GM23338 (cell line): ENCODE measurements around the gene CNTN1. TPM values are rescaled to one million over a fixed set of nuclear protein-coding genes. Genes with fewer than 3 reads are reported as not detected.

Source experiments
- ATAC-seq: fragments of 200-7000 bp; cut with Tn5 transposase; 3 replicates; pipeline ENCODE4 v1.9.1; 2020
- DNase-seq: peaks from one replicate; pipeline ENCODE4 v3.0.0-alpha.2; 2015; ENCODE audit warnings: low spot score
- H2AFZ ChIP-seq: fragments of 200-600 bp; sonication (generic); 2 replicates; pipeline ENCODE4 v1.8.0; 2016; ENCODE audit warnings: antibody characterized with exemption, mild to moderate bottlenecking, moderate library complexity
- H3F3A ChIP-seq: fragments of 200-600 bp; sonication (generic); replicated peaks from 2 replicates; pipeline ENCODE4 v1.8.0; 2017; ENCODE audit warnings: antibody characterized with exemption, mixed run types, low read depth
- H3K27ac ChIP-seq: fragments of 200-600 bp; sonication (generic); 2 replicates; pipeline ENCODE4 v1.6.1; 2016; ENCODE audit warnings: low read depth
- H3K27me3 ChIP-seq: fragments of 200-600 bp; sonication (generic); 2 replicates; pipeline ENCODE4 v1.8.0; 2016; ENCODE audit warnings: mild to moderate bottlenecking, mixed run types, moderate library complexity; ENCODE audit not compliant: insufficient read depth
- H3K36me3 ChIP-seq: fragments of 200-600 bp; sonication (generic); 2 replicates; pipeline ENCODE4 v1.8.0; 2016; ENCODE audit warnings: mild to moderate bottlenecking; ENCODE audit not compliant: insufficient read depth
- H3K4me1 ChIP-seq: fragments of 200-600 bp; sonication (generic); 2 replicates; pipeline ENCODE4 v1.8.0; 2016; ENCODE audit warnings: mild to moderate bottlenecking, moderate library complexity; ENCODE audit not compliant: insufficient read depth
- H3K4me2 ChIP-seq: fragments of 200-600 bp; sonication (generic); 2 replicates; pipeline ENCODE4 v1.7.1; 2017; ENCODE audit warnings: mixed run types
- H3K4me3 ChIP-seq: fragments of 200-600 bp; sonication (generic); 2 replicates; pipeline ENCODE4 v1.6.1; 2016; ENCODE audit warnings: mixed run types
- H3K79me2 ChIP-seq: fragments of 200-600 bp; sonication (generic); replicated peaks from 2 replicates; pipeline ENCODE4 v1.8.0; 2017; ENCODE audit warnings: mild to moderate bottlenecking; ENCODE audit not compliant: insufficient read depth
- H3K9me2 ChIP-seq: fragments of 200-600 bp; sonication (generic); 2 replicates; pipeline ENCODE4 v1.8.0; 2017; ENCODE audit not compliant: insufficient read depth
- H4K20me1 ChIP-seq: fragments of 200-600 bp; sonication (generic); replicated peaks from 2 replicates; pipeline ENCODE4 v1.8.0; 2017; ENCODE audit warnings: mild to moderate bottlenecking; ENCODE audit not compliant: insufficient read depth
- H3K27ac Mint-ChIP-seq: 2 replicates; pipeline ENCODE4 v1.8.0; 2020; ENCODE audit warnings: inconsistent platforms, mild to moderate bottlenecking, moderate library complexity, mixed read lengths
- H3K27me3 Mint-ChIP-seq: 3 replicates; pipeline ENCODE4 v1.8.0; 2022; ENCODE audit warnings: low read depth, mild to moderate bottlenecking, moderate library complexity, mixed read lengths, inconsistent platforms; ENCODE audit not compliant: insufficient read depth, poor library complexity
- H3K36me3 Mint-ChIP-seq: 3 replicates; pipeline ENCODE4 v1.8.0; 2021; ENCODE audit warnings: low read depth, mild to moderate bottlenecking, inconsistent platforms, moderate library complexity, mixed read lengths
- H3K4me1 Mint-ChIP-seq: 3 replicates; pipeline ENCODE4 v1.8.0; 2020; ENCODE audit warnings: mild to moderate bottlenecking, inconsistent platforms, mixed read lengths
- H3K4me3 Mint-ChIP-seq: 3 replicates; pipeline ENCODE4 v1.8.0; 2021; ENCODE audit warnings: moderate library complexity, mild to moderate bottlenecking, inconsistent platforms, mixed read lengths
- H3K9me3 Mint-ChIP-seq: 3 replicates; pipeline ENCODE4 v1.8.0; 2020; ENCODE audit warnings: moderate library complexity, mild to moderate bottlenecking, inconsistent platforms, mixed read lengths
- CREB1 ChIP-seq: fragments of 250-450 bp; sonication (Bioruptor Pico); IDR thresholded peaks from 2 replicates; pipeline ENCODE4 v1.5.0; 2020; ENCODE audit warnings: low read depth, mild to moderate bottlenecking, moderate library complexity
- EZH2 ChIP-seq: fragments of 200-600 bp; sonication (generic); IDR thresholded peaks from one replicate; pipeline ENCODE4 v1.8.0; 2017; ENCODE audit warnings: antibody characterized with exemption, mild to moderate bottlenecking, low read depth; ENCODE audit not compliant: unreplicated experiment
- EZH2phosphoT487 ChIP-seq: fragments of 200-600 bp; sonication (generic); IDR thresholded peaks from one replicate; pipeline ENCODE4 v1.8.1; 2018; ENCODE audit warnings: antibody characterized with exemption; ENCODE audit not compliant: unreplicated experiment
- JUNB ChIP-seq: IDR thresholded peaks from one replicate; pipeline ENCODE4 v1.6.1; 2016; ENCODE audit warnings: antibody characterized with exemption; ENCODE audit not compliant: unreplicated experiment
- NANOG ChIP-seq: IDR thresholded peaks from 2 replicates; pipeline ENCODE4 v1.6.1; 2016; ENCODE audit warnings: antibody characterized with exemption, borderline replicate concordance
- POLR2AphosphoS5 ChIP-seq: IDR thresholded peaks from 2 replicates; pipeline ENCODE4 v1.6.1; 2016; ENCODE audit warnings: antibody characterized with exemption, low read depth
- STAT1 ChIP-seq: IDR thresholded peaks from one replicate; pipeline ENCODE4 v1.6.1; 2016; ENCODE audit warnings: antibody characterized with exemption; ENCODE audit not compliant: unreplicated experiment
- ZNF114 ChIP-seq: fragments of 250-450 bp; sonication (Bioruptor Pico); IDR thresholded peaks from 2 replicates; pipeline ENCODE4 v1.5.0; 2020; ENCODE audit warnings: mild to moderate bottlenecking, moderate library complexity
- ZNF331 ChIP-seq: fragments of 250-450 bp; sonication (Bioruptor Pico); IDR thresholded peaks from 2 replicates; pipeline ENCODE4 v1.5.0; 2020; ENCODE audit warnings: low read depth, mild to moderate bottlenecking, moderate library complexity
- polyA plus RNA-seq: library from polyadenylated mRNA; unstranded; fragments of >200 nt; fragmentation: Nextera tagmentation; extraction: Ambion mirVana; gene quantifications from 2 replicates; pipeline ENCODE4 v1.2.1, GENCODE V29; 2016
- total RNA-seq: library from RNA; depleted of rRNA; stranded (reverse); fragments of >200 nt; shearing (Covaris generic); gene quantifications from 2 replicates; pipeline ENCODE4 v1.2.3, GENCODE V29; 2014
- TF ChIP-seq, protein P1 (sequence below): fragments of 250-450 bp; sonication (Bioruptor Pico); IDR thresholded peaks from 2 replicates; pipeline ENCODE4 v1.5.0; 2020; ENCODE audit warnings: mild to moderate bottlenecking, moderate library complexity
- TF ChIP-seq, protein P2 (sequence below), 2 experiments: fragments of 200-600 bp in 1 of 2; sonication (generic) in 1 of 2; conservative IDR thresholded peaks; 2 replicates each; pipeline versions ENCODE4 v1.5.1 to v1.6.1; 2016 to 2017; ENCODE audit warnings: antibody characterized with exemption in 2 of 2, low read depth in 2 of 2, mild to moderate bottlenecking in 2 of 2, moderate library complexity in 1 of 2
- TF ChIP-seq, protein P3 (sequence below): IDR thresholded peaks from 2 replicates; pipeline ENCODE4 v1.6.1; 2016; ENCODE audit warnings: antibody characterized with exemption

Gene CNTN1
- total and polyA plus RNA-seq, 2 experiments from 2014 or later = 5.0 to 27.0 TPM

DNA sequence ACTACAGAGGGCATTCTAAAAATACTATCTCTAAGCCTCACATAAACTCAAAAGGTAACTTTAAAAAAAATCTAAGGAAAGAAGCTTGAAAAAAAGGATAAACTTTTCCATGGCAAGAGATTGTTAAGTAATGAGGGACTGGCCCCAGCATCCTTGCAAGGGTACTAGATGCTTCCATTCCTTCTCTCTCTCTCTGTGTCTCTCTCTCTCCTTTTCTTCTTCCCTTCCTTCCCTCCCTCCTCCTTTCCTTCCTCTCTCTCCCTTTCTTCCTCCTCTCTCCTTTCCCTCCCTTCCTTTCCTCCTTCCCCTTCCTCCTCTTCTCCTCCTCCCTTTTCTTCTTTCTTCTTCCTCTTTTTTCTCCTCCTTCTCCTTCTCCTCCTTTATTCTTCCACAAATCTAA, 23.8 kb downstream of the CNTN1 start (continued):
- TF ChIP-seq, protein P1, sequence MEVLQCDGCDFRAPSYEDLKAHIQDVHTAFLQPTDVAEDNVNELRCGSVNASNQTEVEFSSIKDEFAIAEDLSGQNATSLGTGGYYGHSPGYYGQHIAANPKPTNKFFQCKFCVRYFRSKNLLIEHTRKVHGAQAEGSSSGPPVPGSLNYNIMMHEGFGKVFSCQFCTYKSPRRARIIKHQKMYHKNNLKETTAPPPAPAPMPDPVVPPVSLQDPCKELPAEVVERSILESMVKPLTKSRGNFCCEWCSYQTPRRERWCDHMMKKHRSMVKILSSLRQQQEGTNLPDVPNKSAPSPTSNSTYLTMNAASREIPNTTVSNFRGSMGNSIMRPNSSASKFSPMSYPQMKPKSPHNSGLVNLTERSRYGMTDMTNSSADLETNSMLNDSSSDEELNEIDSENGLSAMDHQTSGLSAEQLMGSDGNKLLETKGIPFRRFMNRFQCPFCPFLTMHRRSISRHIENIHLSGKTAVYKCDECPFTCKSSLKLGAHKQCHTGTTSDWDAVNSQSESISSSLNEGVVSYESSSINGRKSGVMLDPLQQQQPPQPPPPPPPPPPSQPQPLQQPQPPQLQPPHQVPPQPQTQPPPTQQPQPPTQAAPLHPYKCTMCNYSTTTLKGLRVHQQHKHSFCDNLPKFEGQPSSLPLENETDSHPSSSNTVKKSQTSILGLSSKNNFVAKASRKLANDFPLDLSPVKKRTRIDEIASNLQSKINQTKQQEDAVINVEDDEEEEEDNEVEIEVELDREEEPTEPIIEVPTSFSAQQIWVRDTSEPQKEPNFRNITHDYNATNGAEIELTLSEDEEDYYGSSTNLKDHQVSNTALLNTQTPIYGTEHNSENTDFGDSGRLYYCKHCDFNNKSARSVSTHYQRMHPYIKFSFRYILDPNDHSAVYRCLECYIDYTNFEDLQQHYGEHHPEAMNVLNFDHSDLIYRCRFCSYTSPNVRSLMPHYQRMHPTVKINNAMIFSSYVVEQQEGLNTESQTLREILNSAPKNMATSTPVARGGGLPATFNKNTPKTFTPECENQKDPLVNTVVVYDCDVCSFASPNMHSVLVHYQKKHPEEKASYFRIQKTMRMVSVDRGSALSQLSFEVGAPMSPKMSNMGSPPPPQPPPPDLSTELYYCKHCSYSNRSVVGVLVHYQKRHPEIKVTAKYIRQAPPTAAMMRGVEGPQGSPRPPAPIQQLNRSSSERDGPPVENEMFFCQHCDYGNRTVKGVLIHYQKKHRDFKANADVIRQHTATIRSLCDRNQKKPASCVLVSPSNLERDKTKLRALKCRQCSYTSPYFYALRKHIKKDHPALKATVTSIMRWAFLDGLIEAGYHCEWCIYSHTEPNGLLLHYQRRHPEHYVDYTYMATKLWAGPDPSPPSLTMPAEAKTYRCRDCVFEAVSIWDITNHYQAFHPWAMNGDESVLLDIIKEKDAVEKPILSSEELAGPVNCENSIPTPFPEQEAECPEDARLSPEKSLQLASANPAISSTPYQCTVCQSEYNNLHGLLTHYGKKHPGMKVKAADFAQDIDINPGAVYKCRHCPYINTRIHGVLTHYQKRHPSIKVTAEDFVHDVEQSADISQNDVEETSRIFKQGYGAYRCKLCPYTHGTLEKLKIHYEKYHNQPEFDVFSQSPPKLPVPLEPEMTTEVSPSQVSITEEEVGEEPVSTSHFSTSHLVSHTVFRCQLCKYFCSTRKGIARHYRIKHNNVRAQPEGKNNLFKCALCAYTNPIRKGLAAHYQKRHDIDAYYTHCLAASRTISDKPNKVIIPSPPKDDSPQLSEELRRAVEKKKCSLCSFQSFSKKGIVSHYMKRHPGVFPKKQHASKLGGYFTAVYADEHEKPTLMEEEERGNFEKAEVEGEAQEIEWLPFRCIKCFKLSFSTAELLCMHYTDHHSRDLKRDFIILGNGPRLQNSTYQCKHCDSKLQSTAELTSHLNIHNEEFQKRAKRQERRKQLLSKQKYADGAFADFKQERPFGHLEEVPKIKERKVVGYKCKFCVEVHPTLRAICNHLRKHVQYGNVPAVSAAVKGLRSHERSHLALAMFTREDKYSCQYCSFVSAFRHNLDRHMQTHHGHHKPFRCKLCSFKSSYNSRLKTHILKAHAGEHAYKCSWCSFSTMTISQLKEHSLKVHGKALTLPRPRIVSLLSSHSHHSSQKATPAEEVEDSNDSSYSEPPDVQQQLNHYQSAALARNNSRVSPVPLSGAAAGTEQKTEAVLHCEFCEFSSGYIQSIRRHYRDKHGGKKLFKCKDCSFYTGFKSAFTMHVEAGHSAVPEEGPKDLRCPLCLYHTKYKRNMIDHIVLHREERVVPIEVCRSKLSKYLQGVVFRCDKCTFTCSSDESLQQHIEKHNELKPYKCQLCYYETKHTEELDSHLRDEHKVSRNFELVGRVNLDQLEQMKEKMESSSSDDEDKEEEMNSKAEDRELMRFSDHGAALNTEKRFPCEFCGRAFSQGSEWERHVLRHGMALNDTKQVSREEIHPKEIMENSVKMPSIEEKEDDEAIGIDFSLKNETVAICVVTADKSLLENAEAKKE (CRISPR knock-in tag) = no peak
- no peak for TF ChIP-seq ZNF114 (CRISPR knock-in tag)

DNA sequence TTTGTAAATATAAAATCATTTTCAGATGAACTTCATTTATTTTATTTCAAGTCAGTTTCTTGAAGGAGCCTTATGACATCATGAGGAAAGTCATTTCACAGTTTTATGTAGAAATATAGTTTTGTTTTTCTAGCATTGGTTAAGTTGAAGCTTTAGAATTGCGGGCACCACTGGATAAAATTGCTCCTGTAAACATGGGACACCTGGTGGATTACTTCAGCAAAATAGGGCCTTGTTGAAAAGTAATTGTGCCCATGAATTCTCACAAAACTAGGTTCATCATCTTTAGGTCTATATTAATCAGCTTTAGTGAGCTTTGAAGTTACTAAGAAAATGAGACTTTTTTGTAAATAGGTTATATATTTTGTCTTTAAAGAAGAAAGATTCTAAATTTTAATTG, 25.3 kb downstream of the CNTN1 start:
- Histone ChIP-seq H3K4me2 (no peak overlapping the region), H3K27me3 (no peaks in the 10 kb centered on the region), H3F3A (no peaks in the 10 kb centered on the region), H3K4me1 (no peaks in the 10 kb centered on the region), H3K27ac (no peak overlapping the region), H3K9me2 (0 out of 2 replicates have a peak, but pooled peaks cover 3% of the 10 kb centered on the region), H3K4me3 (no peak overlapping the region), H3K79me2 (no peaks in the 10 kb centered on the region; the same call in 1 of the 2 replicates), H2AFZ (no peak overlapping the region), H3K36me3 (no peaks in the 10 kb centered on the region), H4K20me1 (no peaks in the 10 kb centered on the region; the same call in 1 of the 2 replicates)
- no peaks in the 10 kb centered on the region for H3K36me3 Mint-ChIP-seq
- no peak overlapping the region for H3K27ac Mint-ChIP-seq
- DNase-seq = no peak
- ATAC-seq = no peak
- H3K9me3 Mint-ChIP-seq = no peaks in the 10 kb centered on the region
- H3K4me3 Mint-ChIP-seq = no peak overlapping the region
- H3K4me1 Mint-ChIP-seq = no peaks in the 10 kb centered on the region
- H3K27me3 Mint-ChIP-seq = no peaks in the 10 kb centered on the region
- TF ChIP-seq EZH2phosphoT487 (no peak), NANOG (no peak), STAT1 (no peak), ZNF331 (CRISPR knock-in tag) (no peak), CREB1 (CRISPR knock-in tag) (no peak), EZH2 (no peak), JUNB (no peak), POLR2AphosphoS5 (no peak)
- TF ChIP-seq, protein P2, sequence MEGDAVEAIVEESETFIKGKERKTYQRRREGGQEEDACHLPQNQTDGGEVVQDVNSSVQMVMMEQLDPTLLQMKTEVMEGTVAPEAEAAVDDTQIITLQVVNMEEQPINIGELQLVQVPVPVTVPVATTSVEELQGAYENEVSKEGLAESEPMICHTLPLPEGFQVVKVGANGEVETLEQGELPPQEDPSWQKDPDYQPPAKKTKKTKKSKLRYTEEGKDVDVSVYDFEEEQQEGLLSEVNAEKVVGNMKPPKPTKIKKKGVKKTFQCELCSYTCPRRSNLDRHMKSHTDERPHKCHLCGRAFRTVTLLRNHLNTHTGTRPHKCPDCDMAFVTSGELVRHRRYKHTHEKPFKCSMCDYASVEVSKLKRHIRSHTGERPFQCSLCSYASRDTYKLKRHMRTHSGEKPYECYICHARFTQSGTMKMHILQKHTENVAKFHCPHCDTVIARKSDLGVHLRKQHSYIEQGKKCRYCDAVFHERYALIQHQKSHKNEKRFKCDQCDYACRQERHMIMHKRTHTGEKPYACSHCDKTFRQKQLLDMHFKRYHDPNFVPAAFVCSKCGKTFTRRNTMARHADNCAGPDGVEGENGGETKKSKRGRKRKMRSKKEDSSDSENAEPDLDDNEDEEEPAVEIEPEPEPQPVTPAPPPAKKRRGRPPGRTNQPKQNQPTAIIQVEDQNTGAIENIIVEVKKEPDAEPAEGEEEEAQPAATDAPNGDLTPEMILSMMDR (conservative IDR thresholded peaks at IDR 0.05; ENCODE audit: low read depth in 2 of 2) = no peak
- TF ChIP-seq, protein P3, sequence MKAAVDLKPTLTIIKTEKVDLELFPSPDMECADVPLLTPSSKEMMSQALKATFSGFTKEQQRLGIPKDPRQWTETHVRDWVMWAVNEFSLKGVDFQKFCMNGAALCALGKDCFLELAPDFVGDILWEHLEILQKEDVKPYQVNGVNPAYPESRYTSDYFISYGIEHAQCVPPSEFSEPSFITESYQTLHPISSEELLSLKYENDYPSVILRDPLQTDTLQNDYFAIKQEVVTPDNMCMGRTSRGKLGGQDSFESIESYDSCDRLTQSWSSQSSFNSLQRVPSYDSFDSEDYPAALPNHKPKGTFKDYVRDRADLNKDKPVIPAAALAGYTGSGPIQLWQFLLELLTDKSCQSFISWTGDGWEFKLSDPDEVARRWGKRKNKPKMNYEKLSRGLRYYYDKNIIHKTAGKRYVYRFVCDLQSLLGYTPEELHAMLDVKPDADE = no peak
